HuH-7 (cell line): ENCODE data around the gene CRYGN.

Source experiments
- DNase-seq: peaks from one replicate; pipeline ENCODE4 v3.0.0; 2011; ENCODE audit warnings: low spot score

Gene CRYGN

GRCh38 chr7:151459726-151460473, 20.0 kb upstream of the CRYGN start:
- peak; percentile 86 for DNase-seq

GRCh38 chr7:151457534-151457933, 17.6 kb upstream of the CRYGN start:
- no peak for DNase-seq

- no peak for DNase-seq
Observed at GRCh38 chr7:151456782-151457181, 16.8 kb upstream of the CRYGN start.

GRCh38 chr7:151456276-151456675, 16.3 kb upstream of the CRYGN start:
- no peak for DNase-seq

GRCh38 chr7:151455690-151456089, 15.7 kb upstream of the CRYGN start:
- no peak for DNase-seq

GRCh38 chr7:151454932-151455530, 15.1 kb upstream of the CRYGN start:
- DNase-seq: no peak

GRCh38 chr7:151454305-151454704, 14.4 kb upstream of the CRYGN start:
- no peak for DNase-seq

- no peak for DNase-seq
Observed at GRCh38 chr7:151453326-151453791, 13.4 kb upstream of the CRYGN start.

GRCh38 chr7:151452680-151453325, 12.9 kb upstream of the CRYGN start:
- DNase-seq: no peak

- DNase-seq: no peak
Observed at GRCh38 chr7:151451626-151452571, 12.0 kb upstream of the CRYGN start.

GRCh38 chr7:151451156-151451555, 11.2 kb upstream of the CRYGN start:
- no peak for DNase-seq

- no peak for DNase-seq
Observed at GRCh38 chr7:151449990-151450389, 10.0 kb upstream of the CRYGN start.

GRCh38 chr7:151448261-151449252, 8.6 kb upstream of the CRYGN start:
- DNase-seq: peak; percentile 97

GRCh38 chr7:151447901-151448260, 7.9 kb upstream of the CRYGN start:
- no peak for DNase-seq

- DNase-seq: no peak
Observed at GRCh38 chr7:151447312-151447711, 7.4 kb upstream of the CRYGN start.

- no peak for DNase-seq
Observed at GRCh38 chr7:151446412-151446811, 6.5 kb upstream of the CRYGN start.

- no peak for DNase-seq
Observed at GRCh38 chr7:151444632-151445031, 4.7 kb upstream of the CRYGN start.

GRCh38 chr7:151442776-151443496, 3.0 kb upstream of the CRYGN start:
- DNase-seq: no peak

GRCh38 chr7:151440799-151441445, 981 bp upstream of the CRYGN start:
- no peak for DNase-seq
